Measurements from ENCODE around the gene RSPH10B2.
"Not testable (repeated sequence)": the region's sequence is repeated elsewhere in the genome, so short reads cannot be mapped to it uniquely, and the experiment has no call there.

DNA sequence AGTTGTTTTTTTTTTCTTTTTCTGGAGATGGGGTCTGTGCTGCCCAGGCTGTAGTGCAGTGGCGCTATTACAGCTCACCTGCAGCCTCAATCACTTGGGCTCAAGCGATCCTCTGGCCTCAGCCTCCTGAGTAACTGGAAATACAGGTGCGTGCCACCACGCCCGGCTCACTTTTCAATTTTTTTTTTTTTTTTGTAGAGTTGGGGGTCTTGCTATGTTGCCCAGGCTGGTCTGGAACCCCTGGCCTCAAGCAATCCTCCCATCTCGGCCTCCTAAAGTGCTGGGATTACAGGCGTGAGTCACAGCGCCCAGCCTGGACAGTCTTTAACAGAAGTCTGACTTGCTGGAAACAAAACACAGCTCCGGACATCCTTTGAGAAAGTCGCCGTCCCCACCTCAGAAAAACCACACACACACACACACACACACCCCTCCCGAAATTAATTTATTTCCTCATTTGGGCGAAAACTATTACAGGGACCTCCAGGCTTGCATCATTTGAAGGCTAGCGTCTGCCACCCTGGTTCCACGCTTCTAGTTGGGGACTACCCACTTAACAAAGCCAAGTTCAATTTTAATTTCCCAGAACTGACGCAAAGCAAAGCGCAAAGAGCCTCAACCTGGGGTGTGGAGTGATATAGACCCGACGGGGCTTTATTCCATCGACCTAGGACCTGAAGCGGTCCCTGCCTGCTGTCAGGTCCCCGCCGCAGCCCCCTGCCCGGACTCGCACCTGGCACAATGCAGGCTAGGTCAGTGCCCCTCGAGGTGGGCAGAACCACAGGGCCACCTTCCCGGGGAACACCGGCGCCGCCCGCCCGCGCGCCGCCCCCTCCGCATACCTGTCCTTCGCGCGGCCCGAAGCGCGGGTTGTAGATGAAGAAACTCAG lies 71.6 kb downstream of the RSPH10B2 start:
- not testable (repeated sequence) for TF ChIP-seq EZH2 (IDR thresholded peaks at IDR 0.05; ENCODE audit: insufficient read depth, low read length)
- TF ChIP-seq, protein P1, sequence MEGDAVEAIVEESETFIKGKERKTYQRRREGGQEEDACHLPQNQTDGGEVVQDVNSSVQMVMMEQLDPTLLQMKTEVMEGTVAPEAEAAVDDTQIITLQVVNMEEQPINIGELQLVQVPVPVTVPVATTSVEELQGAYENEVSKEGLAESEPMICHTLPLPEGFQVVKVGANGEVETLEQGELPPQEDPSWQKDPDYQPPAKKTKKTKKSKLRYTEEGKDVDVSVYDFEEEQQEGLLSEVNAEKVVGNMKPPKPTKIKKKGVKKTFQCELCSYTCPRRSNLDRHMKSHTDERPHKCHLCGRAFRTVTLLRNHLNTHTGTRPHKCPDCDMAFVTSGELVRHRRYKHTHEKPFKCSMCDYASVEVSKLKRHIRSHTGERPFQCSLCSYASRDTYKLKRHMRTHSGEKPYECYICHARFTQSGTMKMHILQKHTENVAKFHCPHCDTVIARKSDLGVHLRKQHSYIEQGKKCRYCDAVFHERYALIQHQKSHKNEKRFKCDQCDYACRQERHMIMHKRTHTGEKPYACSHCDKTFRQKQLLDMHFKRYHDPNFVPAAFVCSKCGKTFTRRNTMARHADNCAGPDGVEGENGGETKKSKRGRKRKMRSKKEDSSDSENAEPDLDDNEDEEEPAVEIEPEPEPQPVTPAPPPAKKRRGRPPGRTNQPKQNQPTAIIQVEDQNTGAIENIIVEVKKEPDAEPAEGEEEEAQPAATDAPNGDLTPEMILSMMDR (IDR thresholded peaks at IDR 0.05; ENCODE audit: insufficient read depth, low read depth, low read length) = not testable (repeated sequence)

All from astrocyte (in vitro differentiated cells and primary cell).